ENCODE data around the gene GNB1.
"Not testable (repeated sequence)": the region's sequence is repeated elsewhere in the genome, so short reads cannot be mapped to it uniquely, and the experiment has no call there.

- not testable (repeated sequence) for TF ChIP-seq KAT8 (IDR thresholded peaks at IDR 0.05; ENCODE audit: low read depth); RAD21 (CRISPR knock-in tag; conservative IDR thresholded peaks at IDR 0.05 in 1 of 2, IDR thresholded peaks at IDR 0.05 in 1 of 2); CTCF (IDR thresholded peaks at IDR 0.05 in 2 of 3, conservative IDR thresholded peaks at IDR 0.05 in 1 of 3; ENCODE audit: insufficient read depth in 2 of 3, low read depth in 1 of 3, low read length in 3 of 3); SP1 (CRISPR knock-in tag; IDR thresholded peaks at IDR 0.05); MYC (IDR thresholded peaks at IDR 0.05; ENCODE audit: low read depth, low read length); MYC (CRISPR knock-in tag; IDR thresholded peaks at IDR 0.05; ENCODE audit: borderline replicate concordance, low read depth); FOXK1 (CRISPR knock-in tag; IDR thresholded peaks at IDR 0.05; ENCODE audit: borderline replicate concordance); GABPB1 (CRISPR knock-in tag; IDR thresholded peaks at IDR 0.05); REST (IDR thresholded peaks at IDR 0.05; ENCODE audit: borderline replicate concordance); REST (CRISPR knock-in tag; IDR thresholded peaks at IDR 0.05; ENCODE audit: low read depth); POLR2A (conservative IDR thresholded peaks at IDR 0.05); POU5F1 (IDR thresholded peaks at IDR 0.05; ENCODE audit: borderline replicate concordance, low read depth, low read length, partially characterized antibody); MEF2A (IDR thresholded peaks at IDR 0.05; ENCODE audit: control insufficient read depth, low read depth, low read length)
Observed at GRCh38 chr1:1749941-1750340, 140.9 kb downstream of the GNB1 start.
